K562 (cell line): ENCODE data around the gene LRRC31. TPM values are rescaled to one million over a fixed set of nuclear protein-coding genes. Genes with fewer than 3 reads are reported as not detected.
A peak's percentile ranks its signal among the peaks of the same experiment; 100 is the strongest.

Source experiments
- CTBP1 ChIP-seq: fragments of 450-650 bp; IDR thresholded peaks from 2 replicates; pipeline ENCODE4 v1.6.1; 2016; ENCODE audit warnings: borderline replicate concordance
- NUFIP1 ChIP-seq: fragments of 450-650 bp; IDR thresholded peaks from 2 replicates; pipeline ENCODE4 v1.6.1; 2018; ENCODE audit not compliant: partially characterized antibody
- RBM25 ChIP-seq: fragments of 200-400 bp; formaldehyde crosslinking; IDR thresholded peaks from 2 replicates; pipeline ENCODE4 v1.6.1; 2018; ENCODE audit warnings: low read length, low read depth, moderate library complexity; ENCODE audit not compliant: severe bottlenecking
- TAL1 ChIP-seq: fragments of 450-650 bp; IDR thresholded peaks from 2 replicates; pipeline ENCODE4 v1.6.1; 2016; ENCODE audit warnings: mild to moderate bottlenecking
- YBX1 ChIP-seq: fragments of 450-650 bp; IDR thresholded peaks from 2 replicates; pipeline ENCODE4 v1.7.1; 2016; ENCODE audit warnings: mild to moderate bottlenecking
- polyA plus RNA-seq, 8 experiments: library from polyadenylated mRNA; depleted of rRNA in 4 of 8; stranded (reverse) in 5 of 8; unstranded in 3 of 8; fragments of >200 nt; fragmentation: Nextera tagmentation in 2 of 8; fragmentation: Illumina TruSeq in 1 of 8; extraction: Ambion mirVana in 2 of 8; extraction: Trizol in 1 of 8; gene quantifications; 2 replicates each; pipeline versions ENCODE4 v1.2.1 to v1.2.3, GENCODE V29; 2011 to 2014; ENCODE audit warnings: inconsistent platforms in 1 of 8, missing spikeins in 1 of 8
- total RNA-seq, 7 experiments: library from RNA; depleted of rRNA in 6 of 7; stranded (reverse); fragments of >200 nt in 6 of 7; fragmentation: Illumina TruSeq in 2 of 7; extraction: Trizol in 2 of 7; gene quantifications; 2 replicates each; pipeline versions ENCODE4 v1.2.1 to v1.2.3, GENCODE V29; 2011 to 2021; ENCODE audit warnings: low replicate concordance in 1 of 7
- TF ChIP-seq, protein P1 (sequence below): fragments of 250-450 bp; sonication (Bioruptor Pico); IDR thresholded peaks from 2 replicates; pipeline ENCODE4 v1.5.0; 2021; ENCODE audit warnings: mild to moderate bottlenecking, moderate library complexity
- TF ChIP-seq, protein P2 (sequence below): fragments of 450-650 bp; IDR thresholded peaks from 2 replicates; pipeline ENCODE4 v1.6.1; 2018; ENCODE audit warnings: mild to moderate bottlenecking, low read depth; ENCODE audit not compliant: partially characterized antibody
- TF ChIP-seq, protein P3 (sequence below), 2 experiments: fragments of 450-650 bp; formaldehyde crosslinking in 1 of 2; IDR thresholded peaks; 2 replicates each; pipeline versions ENCODE4 v1.4.0 to v1.6.1; 2014 to 2020; ENCODE audit warnings: mild to moderate bottlenecking in 2 of 2, borderline replicate concordance in 1 of 2, low read depth in 1 of 2
- TF ChIP-seq, protein P4 (sequence below), 2 experiments: fragments of 450-650 bp; IDR thresholded peaks; 2 replicates each; pipeline ENCODE4 v1.6.1; 2016
- TF ChIP-seq, protein P5 (sequence below): fragments of 250-450 bp; sonication (Bioruptor Pico); IDR thresholded peaks from 2 replicates; pipeline ENCODE4 v1.5.0; 2021; ENCODE audit warnings: mild to moderate bottlenecking, borderline replicate concordance

The LRRC31 gene
- total and polyA plus RNA-seq, 9 of the 15 experiments (the other 6 are each of a cell fraction or from before 2014, with no cell fraction given): not detected

DNA sequence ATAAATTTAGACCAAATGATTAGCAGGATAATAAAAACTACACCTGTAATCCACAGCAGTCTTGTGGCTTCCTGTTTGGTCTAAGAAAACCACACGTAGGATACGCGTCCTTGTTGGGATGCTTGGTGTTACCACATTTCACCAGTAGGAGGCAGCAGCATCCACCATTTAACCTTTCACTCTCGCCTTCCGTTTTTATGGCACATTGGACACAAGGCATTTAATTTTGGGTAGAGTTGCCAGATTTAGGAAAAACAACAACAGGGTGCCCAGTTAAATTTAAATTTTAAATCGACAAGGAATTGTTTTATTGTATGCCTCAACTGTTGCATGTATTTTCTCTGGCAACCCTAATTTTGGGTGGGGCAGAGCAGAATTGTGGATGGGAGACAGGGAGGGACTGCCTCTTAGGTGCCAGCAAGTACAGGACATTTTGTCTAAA, 6.3 kb downstream of the LRRC31 start (continued):
- TF ChIP-seq, protein P1, sequence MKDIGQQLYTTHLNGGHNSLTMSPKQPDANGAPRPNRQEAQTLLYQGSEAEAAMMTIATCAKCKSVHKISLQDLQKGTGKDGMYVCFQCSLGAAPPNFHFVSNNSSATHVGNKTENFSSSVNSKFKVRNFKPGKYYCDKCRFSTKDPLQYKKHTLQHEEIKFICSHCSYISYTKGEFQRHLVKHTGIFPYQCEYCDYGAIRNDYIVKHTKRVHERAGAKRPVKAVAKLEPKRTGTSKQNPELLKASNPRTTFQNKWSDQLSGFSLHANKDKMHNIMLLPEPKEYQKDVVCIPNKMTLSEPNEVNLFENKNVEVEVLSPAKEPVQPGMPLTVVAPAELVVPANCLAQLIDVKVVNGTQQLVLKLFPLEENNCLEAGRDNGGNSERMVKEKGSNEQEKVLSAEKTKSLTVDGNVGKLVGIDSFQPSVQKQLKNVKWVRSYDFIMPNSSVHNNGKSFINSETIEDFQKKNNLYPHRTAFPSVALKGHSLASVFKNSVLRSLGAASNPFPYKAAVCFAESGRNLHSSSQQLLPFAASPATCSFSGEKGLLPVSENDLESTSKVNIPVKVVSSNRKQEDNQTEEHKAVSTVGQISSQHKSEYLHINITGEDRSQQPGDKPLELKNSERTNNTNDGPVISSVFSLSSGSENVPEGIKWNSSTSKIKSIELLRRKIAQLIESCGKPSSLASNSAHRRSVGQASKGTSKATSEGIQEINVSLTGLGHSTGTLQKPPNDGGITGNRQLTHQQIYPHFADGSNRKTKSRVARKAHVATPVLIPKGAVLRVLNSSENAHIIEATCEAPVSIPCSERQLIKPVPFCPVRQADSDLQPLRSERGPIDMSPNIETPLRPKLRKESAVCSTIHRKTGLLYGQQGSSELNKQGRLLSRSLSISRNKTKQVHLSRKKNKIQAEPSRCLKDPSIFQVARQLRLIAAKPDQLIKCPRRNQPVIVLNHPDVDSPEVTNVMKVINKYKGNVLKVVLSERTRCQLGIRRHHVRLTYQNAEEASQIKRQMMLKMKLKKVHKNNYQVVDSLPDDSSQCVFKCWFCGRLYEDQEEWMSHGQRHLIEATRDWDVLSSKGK (CRISPR knock-in tag): no peak
- TF ChIP-seq, protein P2, sequence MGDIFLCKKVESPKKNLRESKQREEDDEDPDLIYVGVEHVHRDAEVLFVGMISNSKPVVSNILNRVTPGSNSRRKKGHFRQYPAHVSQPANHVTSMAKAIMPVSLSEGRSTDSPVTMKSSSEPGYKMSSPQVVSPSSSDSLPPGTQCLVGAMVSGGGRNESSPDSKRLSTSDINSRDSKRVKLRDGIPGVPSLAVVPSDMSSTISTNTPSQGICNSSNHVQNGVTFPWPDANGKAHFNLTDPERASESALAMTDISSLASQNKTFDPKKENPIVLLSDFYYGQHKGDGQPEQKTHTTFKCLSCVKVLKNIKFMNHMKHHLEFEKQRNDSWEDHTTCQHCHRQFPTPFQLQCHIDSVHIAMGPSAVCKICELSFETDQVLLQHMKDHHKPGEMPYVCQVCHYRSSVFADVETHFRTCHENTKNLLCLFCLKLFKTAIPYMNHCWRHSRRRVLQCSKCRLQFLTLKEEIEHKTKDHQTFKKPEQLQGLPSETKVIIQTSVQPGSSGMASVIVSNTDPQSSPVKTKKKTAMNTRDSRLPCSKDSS: no peak
- no peak for TF ChIP-seq YBX1
- peak; percentile 20; the same call in 1 of the 2 replicates for TF ChIP-seq CTBP1
- TF ChIP-seq TAL1: no peak
- TF ChIP-seq, protein P3, sequence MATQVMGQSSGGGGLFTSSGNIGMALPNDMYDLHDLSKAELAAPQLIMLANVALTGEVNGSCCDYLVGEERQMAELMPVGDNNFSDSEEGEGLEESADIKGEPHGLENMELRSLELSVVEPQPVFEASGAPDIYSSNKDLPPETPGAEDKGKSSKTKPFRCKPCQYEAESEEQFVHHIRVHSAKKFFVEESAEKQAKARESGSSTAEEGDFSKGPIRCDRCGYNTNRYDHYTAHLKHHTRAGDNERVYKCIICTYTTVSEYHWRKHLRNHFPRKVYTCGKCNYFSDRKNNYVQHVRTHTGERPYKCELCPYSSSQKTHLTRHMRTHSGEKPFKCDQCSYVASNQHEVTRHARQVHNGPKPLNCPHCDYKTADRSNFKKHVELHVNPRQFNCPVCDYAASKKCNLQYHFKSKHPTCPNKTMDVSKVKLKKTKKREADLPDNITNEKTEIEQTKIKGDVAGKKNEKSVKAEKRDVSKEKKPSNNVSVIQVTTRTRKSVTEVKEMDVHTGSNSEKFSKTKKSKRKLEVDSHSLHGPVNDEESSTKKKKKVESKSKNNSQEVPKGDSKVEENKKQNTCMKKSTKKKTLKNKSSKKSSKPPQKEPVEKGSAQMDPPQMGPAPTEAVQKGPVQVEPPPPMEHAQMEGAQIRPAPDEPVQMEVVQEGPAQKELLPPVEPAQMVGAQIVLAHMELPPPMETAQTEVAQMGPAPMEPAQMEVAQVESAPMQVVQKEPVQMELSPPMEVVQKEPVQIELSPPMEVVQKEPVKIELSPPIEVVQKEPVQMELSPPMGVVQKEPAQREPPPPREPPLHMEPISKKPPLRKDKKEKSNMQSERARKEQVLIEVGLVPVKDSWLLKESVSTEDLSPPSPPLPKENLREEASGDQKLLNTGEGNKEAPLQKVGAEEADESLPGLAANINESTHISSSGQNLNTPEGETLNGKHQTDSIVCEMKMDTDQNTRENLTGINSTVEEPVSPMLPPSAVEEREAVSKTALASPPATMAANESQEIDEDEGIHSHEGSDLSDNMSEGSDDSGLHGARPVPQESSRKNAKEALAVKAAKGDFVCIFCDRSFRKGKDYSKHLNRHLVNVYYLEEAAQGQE (IDR thresholded peaks at IDR 0.05; ENCODE audit: borderline replicate concordance): peak; percentile 87
- TF ChIP-seq, protein P3 (CRISPR knock-in tag; IDR thresholded peaks at IDR 0.05; ENCODE audit: low read depth): no peak
- TF ChIP-seq RBM25: no peak
- TF ChIP-seq, protein P4, sequence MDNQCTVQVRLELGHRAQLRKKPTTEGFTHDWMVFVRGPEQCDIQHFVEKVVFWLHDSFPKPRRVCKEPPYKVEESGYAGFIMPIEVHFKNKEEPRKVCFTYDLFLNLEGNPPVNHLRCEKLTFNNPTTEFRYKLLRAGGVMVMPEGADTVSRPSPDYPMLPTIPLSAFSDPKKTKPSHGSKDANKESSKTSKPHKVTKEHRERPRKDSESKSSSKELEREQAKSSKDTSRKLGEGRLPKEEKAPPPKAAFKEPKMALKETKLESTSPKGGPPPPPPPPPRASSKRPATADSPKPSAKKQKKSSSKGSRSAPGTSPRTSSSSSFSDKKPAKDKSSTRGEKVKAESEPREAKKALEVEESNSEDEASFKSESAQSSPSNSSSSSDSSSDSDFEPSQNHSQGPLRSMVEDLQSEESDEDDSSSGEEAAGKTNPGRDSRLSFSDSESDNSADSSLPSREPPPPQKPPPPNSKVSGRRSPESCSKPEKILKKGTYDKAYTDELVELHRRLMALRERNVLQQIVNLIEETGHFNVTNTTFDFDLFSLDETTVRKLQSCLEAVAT (IDR thresholded peaks at IDR 0.05): no peak
- TF ChIP-seq NUFIP1: no peak
- TF ChIP-seq, protein P5, sequence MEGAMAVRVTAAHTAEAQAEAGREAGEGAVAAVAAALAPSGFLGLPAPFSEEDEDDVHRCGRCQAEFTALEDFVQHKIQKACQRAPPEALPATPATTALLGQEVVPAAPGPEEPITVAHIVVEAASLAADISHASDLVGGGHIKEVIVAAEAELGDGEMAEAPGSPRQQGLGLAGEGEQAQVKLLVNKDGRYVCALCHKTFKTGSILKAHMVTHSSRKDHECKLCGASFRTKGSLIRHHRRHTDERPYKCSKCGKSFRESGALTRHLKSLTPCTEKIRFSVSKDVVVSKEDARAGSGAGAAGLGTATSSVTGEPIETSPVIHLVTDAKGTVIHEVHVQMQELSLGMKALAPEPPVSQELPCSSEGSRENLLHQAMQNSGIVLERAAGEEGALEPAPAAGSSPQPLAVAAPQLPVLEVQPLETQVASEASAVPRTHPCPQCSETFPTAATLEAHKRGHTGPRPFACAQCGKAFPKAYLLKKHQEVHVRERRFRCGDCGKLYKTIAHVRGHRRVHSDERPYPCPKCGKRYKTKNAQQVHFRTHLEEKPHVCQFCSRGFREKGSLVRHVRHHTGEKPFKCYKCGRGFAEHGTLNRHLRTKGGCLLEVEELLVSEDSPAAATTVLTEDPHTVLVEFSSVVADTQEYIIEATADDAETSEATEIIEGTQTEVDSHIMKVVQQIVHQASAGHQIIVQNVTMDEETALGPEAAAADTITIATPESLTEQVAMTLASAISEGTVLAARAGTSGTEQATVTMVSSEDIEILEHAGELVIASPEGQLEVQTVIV: no peak
